ENCODE measurements around the gene TRPV5.

Gene TRPV5

GRCh38 chr7:142883571-142884285 is 49.8 kb downstream of the TRPV5 start:
- Histone ChIP-seq H3K4me2 (ENCODE audit: low read length) (no peak overlapping the region), H3K4me3 (ENCODE audit: low read length) (no peak overlapping the region), H3K4me1 (ENCODE audit: control insufficient read depth, low read length) (no peaks in the 10 kb centered on the region), H3F3A (ENCODE audit: control insufficient read depth, insufficient read depth) (no peaks in the 10 kb centered on the region), H3K79me2 (ENCODE audit: control insufficient read depth, low read length) (no peaks in the 10 kb centered on the region), H3K27ac (ENCODE audit: low read depth, low read length) (no peak overlapping the region), H3K9me3 (ENCODE audit: control insufficient read depth, insufficient read depth, low read length) (no peaks in the 10 kb centered on the region), H3K27me3 (ENCODE audit: control insufficient read depth, low read length) (peaks cover 30% of the 10 kb centered on the region), H3K36me3 (ENCODE audit: control insufficient read depth, low read length) (no peaks in the 10 kb centered on the region), H3K9me2 (replicated peaks; ENCODE audit: control insufficient read depth, low read length) (no peaks in the 10 kb centered on the region), H4K20me1 (ENCODE audit: control insufficient read depth, insufficient read depth, low read depth, low read length) (no peaks in the 10 kb centered on the region; the same call in 1 of the 2 replicates)
- no peak for TF ChIP-seq EZH2phosphoT487 (IDR thresholded peaks at IDR 0.05; ENCODE audit: borderline replicate concordance, low read length)
- no peak for TF ChIP-seq CTCF (IDR thresholded peaks at IDR 0.05; ENCODE audit: low read depth, low read length, poor library complexity, severe bottlenecking)

GRCh38 chr7:142883145-142883544 is 50.4 kb downstream of the TRPV5 start:
- H3K4me2 ChIP-seq (ENCODE audit: low read length), result no peak overlapping the region
- no peak overlapping the region for H3K27ac ChIP-seq (ENCODE audit: low read depth, low read length)
- no peaks in the 10 kb centered on the region for H3K79me2 ChIP-seq (ENCODE audit: control insufficient read depth, low read length)
- no peaks in the 10 kb centered on the region for H3K9me2 ChIP-seq (replicated peaks; ENCODE audit: control insufficient read depth, low read length)
- H4K20me1 ChIP-seq (ENCODE audit: control insufficient read depth, insufficient read depth, low read depth, low read length), result no peaks in the 10 kb centered on the region; the same call in 1 of the 2 replicates
- no peaks in the 10 kb centered on the region for H3F3A ChIP-seq (ENCODE audit: control insufficient read depth, insufficient read depth)
- no peak for TF ChIP-seq EZH2phosphoT487 (IDR thresholded peaks at IDR 0.05; ENCODE audit: borderline replicate concordance, low read length)
- TF ChIP-seq CTCF (IDR thresholded peaks at IDR 0.05; ENCODE audit: low read depth, low read length, poor library complexity, severe bottlenecking), result no peak
- H3K27me3 ChIP-seq (ENCODE audit: control insufficient read depth, low read length), result peaks cover 36% of the 10 kb centered on the region
- no peaks in the 10 kb centered on the region for H3K9me3 ChIP-seq (ENCODE audit: control insufficient read depth, insufficient read depth, low read length)
- no peaks in the 10 kb centered on the region for H3K36me3 ChIP-seq (ENCODE audit: control insufficient read depth, low read length)
- H3K4me1 ChIP-seq (ENCODE audit: control insufficient read depth, low read length), result no peaks in the 10 kb centered on the region
- no peak overlapping the region for H3K4me3 ChIP-seq (ENCODE audit: low read length)

DNA sequence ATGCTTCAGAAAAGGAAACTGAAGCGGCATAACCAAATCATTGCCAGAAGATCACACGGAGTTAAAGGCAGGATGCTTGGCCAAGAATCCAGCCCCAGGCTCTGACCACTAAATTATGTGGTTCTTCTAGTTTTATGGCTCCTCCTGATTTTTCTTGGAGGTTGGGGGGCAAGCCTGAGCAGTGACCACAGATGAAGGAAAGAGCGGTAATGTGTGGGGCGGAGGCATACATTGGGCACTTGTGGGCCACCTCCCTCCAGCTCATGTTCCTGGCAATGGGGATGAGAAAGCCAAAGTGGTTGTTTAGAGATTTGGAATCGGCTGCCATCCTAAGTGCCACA is 51.2 kb downstream of the TRPV5 start:
- Histone ChIP-seq H3K4me1 (ENCODE audit: control insufficient read depth, low read length) (no peaks in the 10 kb centered on the region), H4K20me1 (ENCODE audit: control insufficient read depth, insufficient read depth, low read depth, low read length) (no peaks in the 10 kb centered on the region; the same call in 1 of the 2 replicates), H3K4me3 (ENCODE audit: low read length) (no peak overlapping the region), H3F3A (ENCODE audit: control insufficient read depth, insufficient read depth) (no peaks in the 10 kb centered on the region), H3K4me2 (ENCODE audit: low read length) (no peak overlapping the region), H3K27ac (ENCODE audit: low read depth, low read length) (no peak overlapping the region), H3K36me3 (ENCODE audit: control insufficient read depth, low read length) (no peaks in the 10 kb centered on the region), H3K9me2 (replicated peaks; ENCODE audit: control insufficient read depth, low read length) (no peaks in the 10 kb centered on the region), H3K9me3 (ENCODE audit: control insufficient read depth, insufficient read depth, low read length) (no peaks in the 10 kb centered on the region), H3K79me2 (ENCODE audit: control insufficient read depth, low read length) (no peaks in the 10 kb centered on the region), H3K27me3 (ENCODE audit: control insufficient read depth, low read length) (peaks cover 44% of the 10 kb centered on the region)
- TF ChIP-seq CTCF (IDR thresholded peaks at IDR 0.05; ENCODE audit: low read depth, low read length, poor library complexity, severe bottlenecking) (no peak), EZH2phosphoT487 (IDR thresholded peaks at IDR 0.05; ENCODE audit: borderline replicate concordance, low read length) (no peak)
